Thyroid gland (tissue), 4 donors: ENCODE measurements around the gene TNFSF13.

Source experiments
- POLR2A ChIP-seq, 2 donors: fragments of 450-650 bp; IDR thresholded peaks; one replicate each; pipeline ENCODE4 v1.6.1; 2017; ENCODE audit warnings: antibody characterized with exemption in 2 of 2, mild to moderate bottlenecking in 2 of 2, moderate library complexity in 1 of 2
- TF ChIP-seq, protein P1 (sequence below), 6 experiments: fragments of 200-600 bp in 3 of 6; fragments of 450-650 bp in 3 of 6; sonication (generic) in 3 of 6; IDR thresholded peaks; one replicate each; pipeline ENCODE4 v1.5.1; 2016 to 2019; ENCODE audit warnings: antibody characterized with exemption in 6 of 6, mild to moderate bottlenecking in 2 of 6, inconsistent platforms in 1 of 6, moderate library complexity in 1 of 6

- TF ChIP-seq POLR2A (IDR thresholded peaks at IDR 0.05): no peak
- TF ChIP-seq, protein P1, sequence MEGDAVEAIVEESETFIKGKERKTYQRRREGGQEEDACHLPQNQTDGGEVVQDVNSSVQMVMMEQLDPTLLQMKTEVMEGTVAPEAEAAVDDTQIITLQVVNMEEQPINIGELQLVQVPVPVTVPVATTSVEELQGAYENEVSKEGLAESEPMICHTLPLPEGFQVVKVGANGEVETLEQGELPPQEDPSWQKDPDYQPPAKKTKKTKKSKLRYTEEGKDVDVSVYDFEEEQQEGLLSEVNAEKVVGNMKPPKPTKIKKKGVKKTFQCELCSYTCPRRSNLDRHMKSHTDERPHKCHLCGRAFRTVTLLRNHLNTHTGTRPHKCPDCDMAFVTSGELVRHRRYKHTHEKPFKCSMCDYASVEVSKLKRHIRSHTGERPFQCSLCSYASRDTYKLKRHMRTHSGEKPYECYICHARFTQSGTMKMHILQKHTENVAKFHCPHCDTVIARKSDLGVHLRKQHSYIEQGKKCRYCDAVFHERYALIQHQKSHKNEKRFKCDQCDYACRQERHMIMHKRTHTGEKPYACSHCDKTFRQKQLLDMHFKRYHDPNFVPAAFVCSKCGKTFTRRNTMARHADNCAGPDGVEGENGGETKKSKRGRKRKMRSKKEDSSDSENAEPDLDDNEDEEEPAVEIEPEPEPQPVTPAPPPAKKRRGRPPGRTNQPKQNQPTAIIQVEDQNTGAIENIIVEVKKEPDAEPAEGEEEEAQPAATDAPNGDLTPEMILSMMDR (IDR thresholded peaks at IDR 0.05): no peak
Observed at GRCh38 chr17:7509937-7510336, 48.6 kb upstream of the TNFSF13 start.
